SK-N-SH treated with all-trans-retinoic acid at 6 μM for 48 hours (cell line): ENCODE data around the gene ALK.

Experiments
- ATAC-seq: fragments of 200-7000 bp; cut with Tn5 transposase; 3 replicates; pipeline ENCODE4 v1.9.1; 2020; ENCODE audit warnings: mild to moderate bottlenecking, moderate library complexity
- ARNTL ChIP-seq: fragments of 450-650 bp; formaldehyde crosslinking; IDR thresholded peaks from 2 replicates; pipeline ENCODE4 v1.5.0; 2020; ENCODE audit warnings: low read depth, mild to moderate bottlenecking, moderate library complexity, borderline replicate concordance
- BACH2 ChIP-seq: fragments of 250-450 bp; sonication (Bioruptor Pico); IDR thresholded peaks from 2 replicates; pipeline ENCODE4 v1.9.0; 2021; ENCODE audit warnings: mild to moderate bottlenecking, borderline replicate concordance
- CSDC2 ChIP-seq: fragments of 250-450 bp; sonication (Bioruptor Pico); IDR thresholded peaks from 2 replicates; pipeline ENCODE4 v1.5.0; 2020; ENCODE audit warnings: mild to moderate bottlenecking, moderate library complexity
- CSRNP3 ChIP-seq: fragments of 250-450 bp; sonication (Bioruptor Pico); IDR thresholded peaks from 2 replicates; pipeline ENCODE4 v1.5.1; 2021; ENCODE audit warnings: mild to moderate bottlenecking, moderate library complexity
- ESRRG ChIP-seq: fragments of 250-450 bp; sonication (Bioruptor Pico); IDR thresholded peaks from 2 replicates; pipeline ENCODE4 v1.6.1; 2021; ENCODE audit warnings: mild to moderate bottlenecking
- GLIS3 ChIP-seq: fragments of 250-450 bp; sonication (Bioruptor Pico); IDR thresholded peaks from 2 replicates; pipeline ENCODE4 v1.5.0; 2020; ENCODE audit warnings: mild to moderate bottlenecking, moderate library complexity
- ISL1 ChIP-seq: fragments of 250-450 bp; sonication (Bioruptor Pico); IDR thresholded peaks from 2 replicates; pipeline ENCODE4 v2.1.2; 2022; ENCODE audit warnings: mild to moderate bottlenecking, moderate library complexity
- PATZ1 ChIP-seq: fragments of 250-450 bp; sonication (Bioruptor Pico); IDR thresholded peaks from 2 replicates; pipeline ENCODE4 v1.8.0; 2020; ENCODE audit warnings: mild to moderate bottlenecking, moderate library complexity, borderline replicate concordance
- PPARA ChIP-seq: fragments of 250-450 bp; sonication (Bioruptor Pico); IDR thresholded peaks from 2 replicates; pipeline ENCODE4 v1.5.0; 2020; ENCODE audit warnings: mild to moderate bottlenecking, borderline replicate concordance
- RARB ChIP-seq: fragments of 250-450 bp; sonication (Bioruptor Pico); IDR thresholded peaks from 2 replicates; pipeline ENCODE4 v1.8.0; 2021; ENCODE audit warnings: mild to moderate bottlenecking, moderate library complexity
- TCF4 ChIP-seq: fragments of 250-450 bp; sonication (Bioruptor Pico); IDR thresholded peaks from 2 replicates; pipeline ENCODE4 v1.8.0; 2021; ENCODE audit warnings: mild to moderate bottlenecking, moderate library complexity, borderline replicate concordance
- TOX ChIP-seq: fragments of 250-450 bp; sonication (Bioruptor Pico); IDR thresholded peaks from 2 replicates; pipeline ENCODE4 v1.8.0; 2021; ENCODE audit warnings: mild to moderate bottlenecking, moderate library complexity, borderline replicate concordance
- TSHZ2 ChIP-seq: fragments of 250-450 bp; sonication (Bioruptor Pico); IDR thresholded peaks from 2 replicates; pipeline ENCODE4 v1.5.0; 2020; ENCODE audit warnings: mild to moderate bottlenecking, moderate library complexity
- ZC3H10 ChIP-seq: fragments of 250-450 bp; sonication (Bioruptor Pico); IDR thresholded peaks from 2 replicates; pipeline ENCODE4 v1.5.1; 2021; ENCODE audit warnings: mild to moderate bottlenecking, moderate library complexity
- ZNF565 ChIP-seq: fragments of 450-650 bp; formaldehyde crosslinking; conservative IDR thresholded peaks from 2 replicates; pipeline ENCODE4 v1.5.0; 2020; ENCODE audit warnings: low read depth, mild to moderate bottlenecking, moderate library complexity
- ZNF70 ChIP-seq: fragments of 450-650 bp; formaldehyde crosslinking; IDR thresholded peaks from 2 replicates; pipeline ENCODE4 v1.5.0; 2020; ENCODE audit warnings: mild to moderate bottlenecking, moderate library complexity
- ZNF8 ChIP-seq: fragments of 450-650 bp; formaldehyde crosslinking; IDR thresholded peaks from 2 replicates; pipeline ENCODE4 v1.5.0; 2020; ENCODE audit warnings: mild to moderate bottlenecking, moderate library complexity

Gene ALK

GRCh38 chr2:29583548-29584156 is 337.7 kb downstream of the ALK start:
- ATAC-seq: no peak
- TF ChIP-seq BACH2 (CRISPR knock-in tag): peak; percentile 57; the same call in 1 of the 2 replicates
- TF ChIP-seq ZC3H10 (CRISPR knock-in tag): no peak
- no peak for TF ChIP-seq ZNF565
- TF ChIP-seq ZNF8: peak; percentile 18; the same call in 1 of the 2 replicates
- peak; percentile 56; the same call in 1 of the 2 replicates for TF ChIP-seq CSRNP3
- no peak for TF ChIP-seq CSDC2 (CRISPR knock-in tag)
- TF ChIP-seq ZNF70 (CRISPR knock-in tag): 0 out of 2 replicates have a peak, but pooled peaks have one; percentile 2
- TF ChIP-seq ESRRG (CRISPR knock-in tag): peak; percentile 71; the same call in 1 of the 2 replicates
- TF ChIP-seq PATZ1: no peak
- peak; percentile 98 for TF ChIP-seq TCF4 (CRISPR knock-in tag)
- TF ChIP-seq PPARA: 0 out of 2 replicates have a peak, but pooled peaks have one; percentile 18
- no peak for TF ChIP-seq GLIS3 (CRISPR knock-in tag)
- TF ChIP-seq TSHZ2 (CRISPR knock-in tag): peak; percentile 98; the same call in 1 of the 2 replicates
- TF ChIP-seq ISL1: no peak
- TF ChIP-seq, all 23 proteins: peak for 8

GRCh38 chr2:29583104-29583503 is 338.3 kb downstream of the ALK start:
- TF ChIP-seq GLIS3 (CRISPR knock-in tag) (no peak), ISL1 (peak; percentile 19; the same call in 1 of the 2 replicates)
- ATAC-seq: no peak

- TF ChIP-seq TOX (no peak), RARB (CRISPR knock-in tag) (no peak)
- ATAC-seq: no peak
Observed at GRCh38 chr2:29582062-29582461, 339.3 kb downstream of the ALK start.

GRCh38 chr2:29580223-29580622 is 341.2 kb downstream of the ALK start:
- peak; percentile 86 for ATAC-seq
- TF ChIP-seq ZNF565 (no peak; the same call in 1 of the 2 replicates), TCF4 (CRISPR knock-in tag) (peak; percentile 98), GLIS3 (CRISPR knock-in tag) (no peak), ARNTL (CRISPR knock-in tag) (0 out of 2 replicates have a peak, but pooled peaks have one; percentile 21), CSDC2 (CRISPR knock-in tag) (0 out of 2 replicates have a peak, but pooled peaks have one; percentile 30), TSHZ2 (CRISPR knock-in tag) (peak; percentile 96), CSRNP3 (0 out of 2 replicates have a peak, but pooled peaks have one; percentile 69)
